Activated CD8-positive, alpha-beta memory T cell treated with anti-CD3 and anti-CD28 coated beads, Interleukin-2, amount 50 U/mL, for 24 hours (primary cell): Measurements from ENCODE around the gene AGFG1.

Experiments used
- DNase-seq: peaks from one replicate; pipeline ENCODE4 v3.0.0-alpha.2; 2020; ENCODE audit errors: extremely low read depth

AGFG1 gene

DNA sequence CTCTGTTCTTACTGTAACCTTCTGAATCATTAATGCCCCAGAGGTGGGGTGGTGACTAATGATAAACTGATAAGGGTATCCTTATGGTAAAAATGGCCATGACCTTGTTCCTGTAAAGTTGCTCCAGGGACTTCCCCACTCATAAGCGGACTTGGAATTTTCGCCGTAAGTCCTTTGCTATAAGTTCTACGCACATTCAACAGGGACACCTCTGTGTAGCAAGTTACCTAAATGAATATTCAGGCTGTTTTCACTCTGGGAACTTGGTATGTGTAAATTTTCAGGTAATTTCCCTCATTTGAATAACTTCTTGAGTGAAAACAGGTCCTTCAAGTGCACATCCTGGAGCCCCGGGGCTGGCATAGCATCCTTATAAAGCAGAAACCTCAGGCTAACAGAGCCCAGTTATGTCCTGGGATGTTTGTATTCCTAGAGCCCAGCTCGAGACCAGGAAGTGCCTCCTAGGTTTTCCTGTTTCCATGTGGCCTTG, 9.4 kb upstream of the AGFG1 start:
- DNase-seq, result no peak

DNA sequence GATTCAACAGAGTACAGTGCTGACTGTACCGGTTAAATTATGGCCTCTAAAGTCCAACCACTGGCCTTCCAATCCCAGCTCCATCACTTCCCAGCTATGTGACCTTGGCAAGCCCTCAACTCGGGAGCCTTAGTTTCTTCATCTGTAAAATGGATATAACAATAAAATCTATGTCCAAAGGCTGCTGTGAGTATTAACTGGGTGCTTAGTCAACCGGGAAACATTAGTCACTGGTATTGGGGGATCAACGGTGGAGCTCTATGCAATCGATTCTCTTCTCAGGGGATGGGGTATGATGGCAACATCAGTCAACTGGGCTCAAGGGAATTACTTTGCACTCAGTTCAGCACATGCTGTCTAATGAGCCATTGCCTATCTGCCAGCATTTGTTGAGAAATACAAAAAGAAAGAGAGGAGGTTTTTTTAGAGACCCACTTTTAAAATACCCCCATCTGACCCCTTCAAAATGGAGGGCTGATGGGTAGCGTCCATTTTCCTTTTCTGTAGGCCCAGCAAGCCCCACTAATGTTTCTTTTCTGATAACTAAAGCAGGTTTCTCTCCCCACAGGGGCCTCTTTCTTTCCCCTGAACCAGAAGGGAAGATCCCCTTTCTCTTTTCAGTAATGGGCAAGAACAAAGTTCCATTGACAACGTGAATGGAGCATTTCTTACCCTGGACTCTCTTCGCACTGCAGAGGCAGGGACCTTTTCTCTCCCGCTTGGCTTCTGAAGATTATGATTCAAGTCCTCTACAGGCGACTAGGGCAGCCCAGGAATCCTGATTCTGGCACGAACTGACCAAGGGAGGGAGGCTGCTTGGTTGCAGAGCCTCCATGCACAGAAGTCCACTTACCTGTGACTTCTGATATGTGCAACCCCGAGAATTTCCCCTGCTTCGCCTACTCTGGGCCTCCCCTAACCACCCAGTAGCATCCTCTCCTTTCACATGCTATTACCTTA, 8.7 kb upstream of the AGFG1 start:
- DNase-seq, result no peak

- no peak for DNase-seq
Measured at GRCh38 chr2:227464361-227464760, 7.6 kb upstream of the AGFG1 start.

DNA sequence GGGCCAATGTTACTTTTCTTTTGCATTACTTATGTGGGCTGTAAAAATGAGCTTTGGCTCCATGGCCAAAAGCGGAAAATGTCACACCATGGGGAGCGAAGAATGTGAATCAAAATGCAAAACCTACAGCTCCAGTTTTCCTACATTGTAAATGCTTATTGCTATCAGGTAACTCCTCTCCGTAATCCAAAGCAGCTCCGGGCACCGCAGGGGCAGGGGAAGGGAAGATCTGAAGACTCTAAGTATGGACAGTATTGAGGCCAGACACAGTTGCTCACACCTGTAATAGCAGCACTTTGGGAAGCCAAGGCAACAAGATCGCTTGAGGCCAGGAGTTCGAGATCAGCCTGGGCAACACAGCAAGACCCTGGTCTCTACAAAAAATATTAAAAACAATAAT, 7.1 kb upstream of the AGFG1 start:
- DNase-seq, result no peak

GRCh38 chr2:227466887-227467600, 4.9 kb upstream of the AGFG1 start:
- no peak for DNase-seq

GRCh38 chr2:227471412-227471811, 544 bp upstream of the AGFG1 start:
- no peak for DNase-seq

DNA sequence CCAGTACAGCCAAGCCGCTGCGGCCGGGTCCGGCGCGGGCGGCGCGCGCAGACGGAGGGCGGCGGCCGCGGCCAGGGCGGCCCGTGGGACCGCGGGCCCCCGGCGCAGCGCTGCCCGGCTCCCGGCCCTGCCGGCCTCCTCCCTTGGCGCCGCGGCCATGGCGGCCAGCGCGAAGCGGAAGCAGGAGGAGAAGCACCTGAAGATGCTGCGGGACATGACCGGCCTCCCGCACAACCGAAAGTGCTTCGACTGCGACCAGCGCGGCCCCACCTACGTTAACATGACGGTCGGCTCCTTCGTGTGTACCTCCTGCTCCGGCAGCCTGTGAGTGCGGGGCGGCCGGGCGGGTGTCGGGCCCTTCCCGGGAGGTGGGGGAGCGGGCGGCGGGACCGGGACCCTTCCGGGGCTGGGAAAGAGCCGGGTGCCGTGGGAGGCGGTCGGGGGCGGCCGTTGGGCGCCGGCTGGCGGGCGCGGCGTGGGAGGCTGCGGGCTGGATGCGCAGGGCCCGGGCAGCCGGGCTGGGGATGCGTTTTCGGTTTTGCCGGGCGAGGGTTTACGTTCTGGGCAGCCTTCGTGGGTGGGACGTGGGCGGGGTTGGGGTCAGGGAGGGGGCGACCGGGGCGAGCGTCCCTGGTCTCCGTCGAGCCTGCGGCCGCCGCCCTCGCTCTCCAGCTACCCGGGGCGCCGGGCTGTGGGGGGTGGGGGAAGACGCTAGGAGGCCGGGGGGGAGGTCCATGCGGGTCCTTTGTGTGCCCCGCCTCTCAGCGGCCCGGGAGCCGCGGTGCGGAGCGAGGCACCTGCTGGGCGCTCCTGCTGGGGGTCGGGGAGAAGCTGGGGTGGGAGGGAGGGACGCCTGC, 537 bp downstream of the AGFG1 start:
- no peak for DNase-seq

GRCh38 chr2:227473122-227473461, 1.1 kb downstream of the AGFG1 start:
- no peak for DNase-seq

DNA sequence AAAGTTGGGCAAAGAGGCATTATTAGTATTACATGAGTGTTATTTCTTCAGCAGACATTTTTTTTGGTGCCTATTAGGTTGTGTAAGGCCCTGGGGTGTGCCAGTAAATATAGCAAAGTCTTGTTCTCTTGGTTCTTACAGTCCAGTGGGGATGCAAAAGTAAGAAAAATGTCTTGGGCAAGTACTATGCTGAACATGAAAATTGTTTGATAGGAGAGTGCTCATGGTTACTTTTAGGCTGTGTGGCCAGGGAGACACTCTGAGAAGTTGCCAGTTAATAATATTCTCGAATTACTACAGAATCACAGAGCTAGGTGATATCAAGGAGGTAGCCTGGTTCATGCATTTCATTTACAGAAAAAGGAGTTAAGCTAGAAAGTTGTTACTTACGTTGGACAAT, 1.9 kb downstream of the AGFG1 start:
- no peak for DNase-seq

GRCh38 chr2:227474410-227474809, 2.5 kb downstream of the AGFG1 start:
- DNase-seq, result no peak

- no peak for DNase-seq
Measured at GRCh38 chr2:227477291-227477690, 5.3 kb downstream of the AGFG1 start.

DNA sequence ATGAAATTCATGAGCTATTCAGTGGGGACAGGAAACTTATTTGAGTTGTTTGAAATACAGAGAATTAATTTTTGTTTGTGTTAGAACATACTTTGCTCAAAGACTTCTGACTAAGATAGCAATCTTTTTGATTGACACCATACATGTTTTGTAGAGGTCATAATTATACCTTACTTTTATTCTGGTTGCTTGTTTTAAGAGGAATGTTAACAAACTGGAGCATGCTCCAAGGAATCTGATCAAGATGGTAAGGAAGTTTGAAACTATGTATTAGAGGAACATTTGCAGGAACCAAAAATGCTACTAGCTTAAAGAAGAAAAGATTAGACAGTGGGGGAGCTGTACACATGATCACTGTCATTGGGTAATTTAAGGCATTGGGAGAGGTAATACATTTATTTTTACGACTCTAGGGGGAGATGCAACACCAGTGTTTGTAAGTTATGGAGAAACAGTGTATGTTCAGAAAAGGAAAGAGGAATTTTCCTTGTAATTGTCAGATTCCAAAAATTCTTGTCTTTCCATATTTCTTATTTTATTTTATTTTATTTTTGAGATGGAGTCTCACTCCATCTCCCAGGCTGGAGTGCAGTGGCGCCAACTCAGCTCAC, 8.0 kb downstream of the AGFG1 start:
- no peak for DNase-seq

DNA sequence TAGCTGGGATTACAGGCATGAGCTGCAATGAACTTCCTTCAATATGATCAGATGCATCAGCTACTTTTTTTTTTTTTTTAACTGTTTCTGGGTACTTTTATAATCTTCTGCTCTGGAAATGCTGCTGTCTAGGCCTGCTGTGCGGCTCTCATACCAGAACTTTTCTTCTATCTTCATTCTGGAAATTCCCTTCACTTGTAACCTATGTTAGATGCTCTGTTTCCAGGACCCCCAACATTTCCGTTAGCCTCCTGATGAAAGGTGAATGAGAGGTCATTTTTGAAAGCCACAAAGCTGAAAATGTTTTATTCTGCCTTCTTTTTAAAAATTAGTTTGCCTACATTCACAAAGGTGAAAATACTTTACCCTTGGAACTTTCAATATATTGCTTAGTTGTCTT, 8.6 kb downstream of the AGFG1 start:
- DNase-seq, result no peak

DNA sequence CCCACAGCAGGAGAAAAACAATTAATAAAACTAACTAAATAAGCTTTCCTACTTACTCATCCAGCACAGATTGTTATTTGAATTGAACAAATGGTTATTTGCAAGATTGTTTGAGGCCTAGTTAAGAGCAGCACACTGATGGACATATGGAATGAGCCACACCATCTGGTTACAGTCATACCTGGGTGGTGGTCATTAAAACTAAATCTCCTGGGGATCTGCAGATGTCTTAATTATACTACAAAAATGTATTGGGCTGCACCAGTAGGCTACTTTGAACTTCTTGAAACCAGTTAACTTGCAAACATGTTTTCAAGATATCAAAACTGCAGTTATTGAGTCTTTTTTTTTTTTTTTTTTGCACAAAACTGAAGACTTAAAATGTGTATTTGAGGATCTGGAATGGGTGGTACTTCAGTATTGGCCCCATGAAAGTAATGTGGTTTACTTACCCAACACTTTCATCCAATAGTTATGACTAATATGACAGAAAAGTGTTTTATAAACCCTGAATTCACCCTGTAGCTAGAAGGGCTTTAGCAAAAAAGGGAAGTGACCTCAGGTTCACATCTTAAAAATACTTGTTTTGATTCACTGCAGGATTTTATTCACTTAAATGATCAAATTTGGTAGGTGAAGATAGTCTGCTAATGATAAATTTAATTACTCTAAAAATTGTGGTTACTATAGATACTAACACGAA, 10.8 kb downstream of the AGFG1 start:
- DNase-seq, result no peak

- no peak for DNase-seq
Measured at GRCh38 chr2:227485429-227485828, 13.5 kb downstream of the AGFG1 start.

- no peak for DNase-seq
Measured at GRCh38 chr2:227486688-227487087, 14.7 kb downstream of the AGFG1 start.

- no peak for DNase-seq
Measured at GRCh38 chr2:227488045-227488444, 16.1 kb downstream of the AGFG1 start.

DNA sequence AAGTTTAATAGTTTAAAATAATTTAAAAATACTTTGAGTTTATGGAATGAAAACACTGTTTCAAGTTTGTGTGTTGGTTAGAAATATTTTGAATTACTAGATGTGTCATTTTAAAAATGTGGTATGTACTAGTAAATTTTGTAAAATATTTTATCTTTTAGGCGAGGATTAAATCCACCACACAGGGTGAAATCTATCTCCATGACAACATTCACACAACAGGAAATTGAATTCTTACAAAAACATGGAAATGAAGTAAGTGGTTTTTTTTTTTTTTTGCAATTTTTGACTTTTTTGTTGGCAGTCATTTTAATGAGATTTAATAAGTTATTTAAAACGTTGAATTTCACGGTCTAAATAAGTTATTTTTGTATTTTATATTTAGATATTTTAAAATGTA, 19.4 kb downstream of the AGFG1 start:
- no peak for DNase-seq

- DNase-seq, result no peak
Measured at GRCh38 chr2:227493524-227493923, 21.6 kb downstream of the AGFG1 start.

DNA sequence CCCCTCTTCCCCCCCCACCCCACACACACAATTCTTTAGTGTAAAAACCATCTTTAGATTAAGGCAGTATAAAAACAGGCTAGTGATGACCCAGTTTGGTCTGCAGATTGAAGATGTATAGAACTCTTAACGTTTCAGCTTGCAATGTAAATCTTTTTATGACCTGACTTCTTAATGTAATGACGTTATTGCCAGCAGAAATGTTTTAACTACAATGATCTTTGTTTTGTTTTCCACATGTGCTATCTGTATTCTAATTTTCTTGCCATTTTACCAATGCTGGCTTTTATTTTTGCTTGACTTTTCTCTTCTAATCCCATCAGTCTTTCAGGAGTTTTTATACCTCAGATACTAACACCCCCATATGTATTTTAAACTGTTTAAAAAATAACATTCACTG, 25.2 kb downstream of the AGFG1 start:
- DNase-seq, result no peak
